ENCODE results near the gene NUDT6. TPM values are rescaled to one million over a fixed set of nuclear protein-coding genes. Genes with fewer than 3 reads are reported as not detected.
"Not testable (repeated sequence)": the region's sequence is repeated elsewhere in the genome, so short reads cannot be mapped to it uniquely, and the experiment has no call there.

Gene NUDT6
- total RNA-seq, 2 donors from 2014 or later = 6.2 to 21.1 TPM

DNA sequence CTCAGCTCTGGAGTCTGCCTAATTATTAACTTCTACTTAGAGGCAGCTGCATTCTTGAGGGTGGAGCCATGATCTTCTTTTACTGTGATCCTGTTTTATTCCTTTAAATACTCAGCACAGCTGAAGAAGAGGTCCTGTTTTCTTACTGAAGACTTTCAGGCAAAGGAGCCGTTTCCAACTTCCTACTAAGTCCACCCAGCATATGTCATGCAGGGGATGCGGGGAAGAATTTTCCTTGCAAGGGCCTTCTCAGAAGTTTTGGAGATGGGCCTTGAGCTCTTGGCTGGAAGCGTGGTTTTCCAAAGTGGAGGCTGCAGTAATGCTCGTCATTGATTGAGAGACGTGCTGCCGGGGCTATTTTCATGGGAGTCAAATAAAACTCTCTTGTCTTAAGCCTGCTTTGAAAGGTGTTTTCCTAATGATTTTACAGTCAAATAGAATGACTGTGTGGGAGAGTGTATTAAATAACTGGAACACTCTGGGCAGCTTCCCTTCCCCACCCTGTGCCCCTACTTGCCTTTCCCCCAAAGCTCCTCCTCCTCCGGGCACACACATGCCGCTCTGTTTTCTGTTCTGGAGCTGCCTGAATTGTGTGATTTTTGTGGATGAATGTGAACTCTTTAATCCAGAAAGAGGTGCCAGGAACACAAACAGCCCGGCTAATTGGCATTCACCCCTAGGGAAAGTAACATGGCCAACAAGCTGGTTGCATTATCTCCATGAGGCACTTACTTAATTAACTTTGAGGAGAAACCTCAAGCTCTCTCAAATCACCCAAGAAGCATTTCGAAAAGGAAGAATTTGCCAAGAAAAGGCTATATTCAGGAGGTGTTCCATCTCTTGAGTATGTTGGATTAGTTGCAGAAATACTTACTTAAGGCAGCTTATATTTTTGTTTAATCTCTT is 67.7 kb downstream of the NUDT6 start:
- H3K27ac ChIP-seq = peak overlapping the region in 2 of 4 donors; percentile 17 to 39
- no peak for TF ChIP-seq POLR2A (IDR thresholded peaks at IDR 0.05)
- TF ChIP-seq, protein P1, sequence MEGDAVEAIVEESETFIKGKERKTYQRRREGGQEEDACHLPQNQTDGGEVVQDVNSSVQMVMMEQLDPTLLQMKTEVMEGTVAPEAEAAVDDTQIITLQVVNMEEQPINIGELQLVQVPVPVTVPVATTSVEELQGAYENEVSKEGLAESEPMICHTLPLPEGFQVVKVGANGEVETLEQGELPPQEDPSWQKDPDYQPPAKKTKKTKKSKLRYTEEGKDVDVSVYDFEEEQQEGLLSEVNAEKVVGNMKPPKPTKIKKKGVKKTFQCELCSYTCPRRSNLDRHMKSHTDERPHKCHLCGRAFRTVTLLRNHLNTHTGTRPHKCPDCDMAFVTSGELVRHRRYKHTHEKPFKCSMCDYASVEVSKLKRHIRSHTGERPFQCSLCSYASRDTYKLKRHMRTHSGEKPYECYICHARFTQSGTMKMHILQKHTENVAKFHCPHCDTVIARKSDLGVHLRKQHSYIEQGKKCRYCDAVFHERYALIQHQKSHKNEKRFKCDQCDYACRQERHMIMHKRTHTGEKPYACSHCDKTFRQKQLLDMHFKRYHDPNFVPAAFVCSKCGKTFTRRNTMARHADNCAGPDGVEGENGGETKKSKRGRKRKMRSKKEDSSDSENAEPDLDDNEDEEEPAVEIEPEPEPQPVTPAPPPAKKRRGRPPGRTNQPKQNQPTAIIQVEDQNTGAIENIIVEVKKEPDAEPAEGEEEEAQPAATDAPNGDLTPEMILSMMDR (IDR thresholded peaks at IDR 0.05) = no peak
- no peaks in the 10 kb centered on the region for H3K36me3 ChIP-seq (replicated peaks in 1 of 2; ENCODE audit: insufficient read depth in 1 of 2, low read depth in 2 of 2)
- H3K27me3 ChIP-seq = no peaks in the 10 kb centered on the region
- 25 to 33% methylated on average over 10 of the region's 10 CpGs for WGBS, 2 donors
- no peak overlapping the region for H3K4me3 ChIP-seq
- intact Hi-C loops (cut with DNase I) = no loop called here
- ATAC-seq = peak; percentile 38
- no peaks in the 10 kb centered on the region for H3K9me3 ChIP-seq
- no peak for DNase-seq
- H3K4me1 ChIP-seq = peaks cover 13% of the 10 kb centered on the region

GRCh38 chr4:122851568-122851967 is 70.8 kb downstream of the NUDT6 start:
- DNase-seq (no peak), ATAC-seq (no peak)
- H3K4me3 ChIP-seq = no peak overlapping the region
- intact Hi-C loops (cut with DNase I) = no loop called here
- no peaks in the 10 kb centered on the region for H3K9me3 ChIP-seq
- no peaks in the 10 kb centered on the region for H3K27me3 ChIP-seq
- no peak overlapping the region for H3K27ac ChIP-seq
- H3K36me3 ChIP-seq (replicated peaks in 1 of 2; ENCODE audit: insufficient read depth in 1 of 2, low read depth in 2 of 2) = no peaks in the 10 kb centered on the region
- peaks cover 13% of the 10 kb centered on the region for H3K4me1 ChIP-seq
- TF ChIP-seq, protein P1 (IDR thresholded peaks at IDR 0.05) = no peak
- no peak for TF ChIP-seq POLR2A (IDR thresholded peaks at IDR 0.05)

DNA sequence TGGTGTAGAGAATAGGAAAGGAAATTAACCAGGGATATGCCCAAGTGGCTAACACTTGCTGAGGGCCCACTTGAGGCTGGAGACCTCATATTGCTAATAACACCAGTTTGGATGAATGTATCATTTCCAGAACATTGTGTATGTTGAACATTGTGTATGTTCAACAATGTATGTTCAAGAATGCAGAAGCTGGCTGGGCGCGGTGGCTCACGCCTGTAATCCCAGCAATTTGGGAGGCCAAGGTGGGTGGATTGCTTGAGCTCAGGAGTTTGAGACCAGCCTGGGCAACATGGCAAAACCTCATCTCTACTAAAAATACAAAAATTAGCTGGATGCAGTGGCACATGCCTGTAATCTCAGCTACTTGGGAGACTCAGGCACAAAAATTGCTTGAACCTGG is 72.6 kb downstream of the NUDT6 start:
- H3K4me3 ChIP-seq; H3K9me3 ChIP-seq; intact Hi-C loops (cut with DNase I); H3K27ac ChIP-seq; H3K27me3 ChIP-seq; H3K36me3 ChIP-seq (replicated peaks in 1 of 2; ENCODE audit: insufficient read depth in 1 of 2, low read depth in 2 of 2); H3K4me1 ChIP-seq; ATAC-seq; DNase-seq: not testable (repeated sequence)
- WGBS, 2 donors = 90 to 97% methylated on average over 3 of the region's 3 CpGs

DNA sequence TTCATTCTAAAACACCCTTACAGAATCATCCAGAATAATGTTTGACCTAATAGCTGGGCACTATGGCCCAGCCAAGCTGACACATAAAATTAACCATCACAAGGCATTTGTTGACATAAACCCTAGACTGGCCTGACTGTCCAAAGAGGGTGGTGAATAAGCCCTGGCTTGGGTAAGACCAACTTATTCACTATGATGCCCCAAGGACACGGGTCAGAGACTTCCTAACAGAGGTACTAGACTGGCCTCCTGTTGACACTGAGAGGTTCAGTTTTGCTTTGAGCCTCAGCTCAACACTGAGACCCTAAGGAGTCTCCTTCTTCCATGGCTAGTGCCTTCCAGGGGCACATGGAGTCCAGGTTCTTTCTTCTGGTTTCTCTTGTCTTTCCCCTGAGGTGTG is 74.5 kb downstream of the NUDT6 start:
- no peaks in the 10 kb centered on the region for H3K27me3 ChIP-seq
- H3K36me3 ChIP-seq (replicated peaks in 1 of 2; ENCODE audit: insufficient read depth in 1 of 2, low read depth in 2 of 2) = no peaks in the 10 kb centered on the region
- H3K27ac ChIP-seq = no peak overlapping the region
- TF ChIP-seq, protein P1 (IDR thresholded peaks at IDR 0.05) = no peak
- TF ChIP-seq POLR2A (IDR thresholded peaks at IDR 0.05) = no peak
- no peak for ATAC-seq
- 79 to 86% methylated on average over 1 of the region's 1 CpG for WGBS, 2 donors
- DNase-seq = no peak
- H3K4me1 ChIP-seq = no peaks in the 10 kb centered on the region
- intact Hi-C loops (cut with DNase I) = no loop called here
- no peaks in the 10 kb centered on the region for H3K9me3 ChIP-seq
- H3K4me3 ChIP-seq = no peak overlapping the region

DNA sequence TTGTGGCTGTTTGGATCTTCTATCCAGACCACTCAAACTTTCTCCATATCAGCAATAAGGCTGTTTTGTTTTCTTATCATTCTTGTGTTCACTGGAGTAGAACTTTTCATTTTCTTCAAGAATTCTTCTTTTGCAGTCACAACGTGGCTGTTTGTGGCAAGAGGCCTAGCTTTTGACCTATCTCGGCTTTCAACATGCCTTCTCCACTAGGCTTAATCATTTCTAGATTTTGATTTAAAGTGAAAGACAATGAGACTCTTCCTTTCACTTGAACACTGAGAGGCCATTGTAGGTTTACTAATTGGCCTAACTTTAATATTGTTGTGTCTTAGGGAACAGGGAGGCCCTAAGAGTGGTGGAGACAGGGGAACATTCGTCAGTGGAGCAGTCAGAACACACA is 76.6 kb downstream of the NUDT6 start:
- intact Hi-C loops (cut with DNase I) = no loop called here
- no peak for TF ChIP-seq POLR2A (IDR thresholded peaks at IDR 0.05)
- TF ChIP-seq, protein P1 (IDR thresholded peaks at IDR 0.05) = no peak
- no peak overlapping the region for H3K27ac ChIP-seq
- no peaks in the 10 kb centered on the region for H3K9me3 ChIP-seq
- no peak for ATAC-seq
- no peaks in the 10 kb centered on the region for H3K36me3 ChIP-seq (replicated peaks in 1 of 2; ENCODE audit: insufficient read depth in 1 of 2, low read depth in 2 of 2)
- WGBS, 2 donors = 55 to 57% methylated on average over 3 of the region's 3 CpGs
- DNase-seq = no peak
- no peaks in the 10 kb centered on the region for H3K27me3 ChIP-seq
- no peaks in the 10 kb centered on the region for H3K4me1 ChIP-seq
- H3K4me3 ChIP-seq = no peak overlapping the region
